Trophoblast cell (in vitro differentiated cells and primary cell): ENCODE results near the gene CGB5.
A peak's percentile ranks its signal among the peaks of the same experiment; 100 is the strongest.
"Not testable (repeated sequence)": the region's sequence is repeated elsewhere in the genome, so short reads cannot be mapped to it uniquely, and the experiment has no call there.

Experiments used
- DNase-seq, 2 donors: peaks; one replicate each; pipeline ENCODE4 v3.0.0-alpha.2; 2016
- H2AFZ ChIP-seq: 2 replicates; pipeline ENCODE4 v1.6.1; 2013; ENCODE audit warnings: low read length, moderate library complexity, mild to moderate bottlenecking; ENCODE audit not compliant: insufficient read depth, poor library complexity
- H2AK5ac ChIP-seq: 2 replicates; pipeline ENCODE4 v1.6.1; 2013; ENCODE audit warnings: mild to moderate bottlenecking, low read length
- H2BK120ac ChIP-seq: 2 replicates; pipeline ENCODE4 v1.6.1; 2013; ENCODE audit warnings: low read length, mild to moderate bottlenecking, moderate library complexity; ENCODE audit not compliant: insufficient read depth, poor library complexity
- H2BK12ac ChIP-seq: 2 replicates; pipeline ENCODE4 v1.6.1; 2013; ENCODE audit warnings: mild to moderate bottlenecking, low read length, moderate library complexity
- H2BK5ac ChIP-seq: 2 replicates; pipeline ENCODE4 v1.6.1; 2013; ENCODE audit warnings: low read length, low read depth, moderate library complexity, mild to moderate bottlenecking; ENCODE audit not compliant: poor library complexity
- H3K14ac ChIP-seq: 2 replicates; pipeline ENCODE4 v1.6.1; 2013; ENCODE audit warnings: mild to moderate bottlenecking, low read length
- H3K18ac ChIP-seq: 2 replicates; pipeline ENCODE4 v1.6.1; 2013; ENCODE audit warnings: mild to moderate bottlenecking, low read length
- H3K23ac ChIP-seq: 2 replicates; pipeline ENCODE4 v1.6.1; 2013; ENCODE audit warnings: low read length
- H3K27ac ChIP-seq: 2 replicates; pipeline ENCODE4 v1.5.1; 2013; ENCODE audit warnings: low read depth, mild to moderate bottlenecking, inconsistent platforms, low read length, moderate library complexity
- H3K27me3 ChIP-seq: 2 replicates; pipeline ENCODE4 v1.6.1; 2013; ENCODE audit warnings: inconsistent platforms, mild to moderate bottlenecking, low read length, moderate library complexity; ENCODE audit not compliant: insufficient read depth
- H3K36me3 ChIP-seq, 2 experiments: 1 replicate in 1 of 2; 2 replicates in 1 of 2; pipeline ENCODE4 v1.6.1; 2013; ENCODE audit warnings: low read length in 2 of 2, mild to moderate bottlenecking in 2 of 2, moderate library complexity in 1 of 2; ENCODE audit not compliant: insufficient read depth in 2 of 2, control insufficient read depth in 1 of 2
- H3K4ac ChIP-seq: 2 replicates; pipeline ENCODE4 v1.6.1; 2013; ENCODE audit warnings: low read depth, mild to moderate bottlenecking, low read length, moderate library complexity
- H3K4me1 ChIP-seq, 2 experiments: 1 replicate in 1 of 2; 2 replicates in 1 of 2; pipeline ENCODE4 v1.6.1; 2013; ENCODE audit warnings: low read length in 2 of 2, mild to moderate bottlenecking in 2 of 2, moderate library complexity in 1 of 2; ENCODE audit not compliant: insufficient read depth in 2 of 2, control insufficient read depth in 1 of 2
- H3K4me2 ChIP-seq: 2 replicates; pipeline ENCODE4 v1.6.1; 2013; ENCODE audit warnings: inconsistent platforms, mild to moderate bottlenecking, low read length, moderate library complexity
- H3K4me3 ChIP-seq: 2 replicates; pipeline ENCODE4 v1.5.1; 2013; ENCODE audit warnings: mild to moderate bottlenecking, low read depth, low read length, inconsistent platforms
- H3K79me1 ChIP-seq: one replicate; pipeline ENCODE4 v1.6.1; 2013; ENCODE audit warnings: low read length
- H3K79me2 ChIP-seq: 2 replicates; pipeline ENCODE4 v1.6.1; 2013; ENCODE audit warnings: low read length, mild to moderate bottlenecking; ENCODE audit not compliant: control insufficient read depth, insufficient read depth, poor library complexity
- H3K9ac ChIP-seq: 2 replicates; pipeline ENCODE4 v1.6.1; 2013; ENCODE audit warnings: mild to moderate bottlenecking, low read length
- H3K9me3 ChIP-seq: 2 replicates; pipeline ENCODE4 v1.6.1; 2013; ENCODE audit warnings: low read depth, mild to moderate bottlenecking, control low read depth, inconsistent platforms, low read length; ENCODE audit not compliant: insufficient read depth
- H4K12ac ChIP-seq: 2 replicates; pipeline ENCODE4 v1.6.1; 2013; ENCODE audit warnings: low read depth, mild to moderate bottlenecking, low read length, moderate library complexity
- H4K8ac ChIP-seq: 2 replicates; pipeline ENCODE4 v1.6.1; 2013; ENCODE audit warnings: low read depth, mild to moderate bottlenecking, low read length, moderate library complexity
- H4K91ac ChIP-seq: one replicate; pipeline ENCODE4 v1.6.1; 2013; ENCODE audit warnings: low read depth, mild to moderate bottlenecking, low read length, moderate library complexity
- WGBS: extraction: QIAGEN DNeasy Blood & Tissue Kit; methylation state at CpG from one replicate; pipeline ENCODE4 v1.1.7; 2013; ENCODE audit warnings: missing lambda C conversion rate; ENCODE audit not compliant: insufficient read length, insufficient coverage; ENCODE audit errors: extremely low coverage; 5-methylcytosine and 5-hydroxymethylcytosine counted together

The CGB5 gene

GRCh38 chr19:49029749-49030148 is 13.9 kb upstream of the CGB5 start:
- not testable (repeated sequence) for H2BK12ac ChIP-seq, H3K4me3 ChIP-seq, H3K79me2 ChIP-seq, H3K14ac ChIP-seq, H2AK5ac ChIP-seq, H3K23ac ChIP-seq, H4K91ac ChIP-seq, H3K4me2 ChIP-seq, H3K36me3 ChIP-seq, H3K27ac ChIP-seq, H2AFZ ChIP-seq, DNase-seq, H3K9ac ChIP-seq, H3K79me1 ChIP-seq, H3K4me1 ChIP-seq, H3K9me3 ChIP-seq, H2BK120ac ChIP-seq, H3K27me3 ChIP-seq, H4K12ac ChIP-seq, H3K4ac ChIP-seq, H4K8ac ChIP-seq, H3K18ac ChIP-seq, H2BK5ac ChIP-seq
- no CpG with 5 or more reads among the region's 14 CpGs for WGBS

- not testable (repeated sequence) for H3K4me3 ChIP-seq, H3K4ac ChIP-seq, H3K9me3 ChIP-seq, H3K9ac ChIP-seq, H2BK120ac ChIP-seq, H4K12ac ChIP-seq, H3K18ac ChIP-seq, H3K79me2 ChIP-seq, H3K23ac ChIP-seq, H4K91ac ChIP-seq, H3K4me1 ChIP-seq, H2AK5ac ChIP-seq, H2AFZ ChIP-seq, H3K36me3 ChIP-seq, H3K27ac ChIP-seq, DNase-seq, H3K14ac ChIP-seq, H3K79me1 ChIP-seq, H2BK5ac ChIP-seq, H3K4me2 ChIP-seq, H2BK12ac ChIP-seq, H4K8ac ChIP-seq, H3K27me3 ChIP-seq
- WGBS: no CpG with 5 or more reads among the region's 8 CpGs
These were observed 13.3 kb upstream of the CGB5 start for GRCh38 chr19:49030323-49030722.

- not testable (repeated sequence) for H3K27me3 ChIP-seq, H4K91ac ChIP-seq, H3K79me2 ChIP-seq, H3K18ac ChIP-seq, H4K8ac ChIP-seq, H2AK5ac ChIP-seq, H3K4me2 ChIP-seq, H3K23ac ChIP-seq, H3K4ac ChIP-seq, H3K9me3 ChIP-seq, H2AFZ ChIP-seq, H3K9ac ChIP-seq, H4K12ac ChIP-seq, H3K79me1 ChIP-seq, H3K14ac ChIP-seq, H3K4me3 ChIP-seq, DNase-seq, H2BK12ac ChIP-seq, H3K4me1 ChIP-seq, H2BK5ac ChIP-seq, H3K27ac ChIP-seq, H2BK120ac ChIP-seq, H3K36me3 ChIP-seq
- WGBS: no CpG with 5 or more reads among the region's 28 CpGs
These were observed 11.9 kb upstream of the CGB5 start, which contains the start of gene CGB2 for GRCh38 chr19:49031642-49032301. TSS of gene CGB2 (plus strand) at chr19:49031890. CDS start at chr19:49032096, 206 bp downstream.

- not testable (repeated sequence) for H3K9me3 ChIP-seq, H3K79me2 ChIP-seq
- WGBS: no CpG with 5 or more reads among the region's 18 CpGs
These were observed 6.8 kb upstream of the CGB5 start, which contains the start of gene CGB1 for GRCh38 chr19:49036815-49037214. TSS of gene CGB1 (minus strand) at chr19:49036895. CDS start at chr19:49036711, 184 bp downstream.

More at GRCh38 chr19:49036815-49037214, 6.8 kb upstream of the CGB5 start, which contains the start of gene CGB1:
- not testable (repeated sequence) for H2BK120ac ChIP-seq, H2AFZ ChIP-seq, H3K9ac ChIP-seq, H3K4ac ChIP-seq, H3K36me3 ChIP-seq, H3K4me2 ChIP-seq, H3K4me3 ChIP-seq, H4K8ac ChIP-seq, H2AK5ac ChIP-seq, H2BK12ac ChIP-seq, H3K27me3 ChIP-seq, H3K27ac ChIP-seq, H2BK5ac ChIP-seq, H3K23ac ChIP-seq, H3K79me1 ChIP-seq, H3K4me1 ChIP-seq, H3K14ac ChIP-seq, H3K18ac ChIP-seq, H4K91ac ChIP-seq, H4K12ac ChIP-seq
- DNase-seq: peak in 1 of 2 donors; percentile 36
